Measurements from ENCODE around the gene RECK.

Gene RECK

GRCh38 chr9:36136272-36136893 is 99.7 kb downstream of the RECK start, which contains the start of gene GLIPR2:
TSS of gene GLIPR2 (plus strand) at chr9:36136733. CDS start at chr9:36136779, 46 bp downstream.
- peak within 1 kb of the TSS; percentile 87 for H2AFZ ChIP-seq (ENCODE audit: low read length)
- no peaks in the 10 kb centered on the region for H3K27me3 ChIP-seq (replicated peaks; ENCODE audit: insufficient read depth, low read length)
- H3F3A ChIP-seq (ENCODE audit: insufficient read depth, low read length): peaks cover 15% of the 10 kb centered on the region
- no peaks in the 10 kb centered on the region for H3K9me2 ChIP-seq (replicated peaks; ENCODE audit: insufficient read depth, low read length)
- H3K79me2 ChIP-seq (ENCODE audit: low read length): peaks cover 12% of the 10 kb centered on the region
- H3K9me3 ChIP-seq (replicated peaks; ENCODE audit: insufficient read depth, low read length): no peaks in the 10 kb centered on the region
- DNase-seq: peak; percentile 84
- H3K4me1 ChIP-seq (ENCODE audit: low read length): peaks cover 28% of the 10 kb centered on the region
- peak within 1 kb of the TSS; percentile 72 for H3K4me3 ChIP-seq (ENCODE audit: low read length)
- H3K36me3 ChIP-seq (replicated peaks; ENCODE audit: insufficient read depth, low read length): no peaks in the 10 kb centered on the region
- TF ChIP-seq EZH2phosphoT487 (IDR thresholded peaks at IDR 0.05; ENCODE audit: low read length): no peak
- TF ChIP-seq CTCF (IDR thresholded peaks at IDR 0.05; ENCODE audit: low read length): no peak; the same call in 1 of the 2 replicates
- TF ChIP-seq EZH2 (optimal IDR thresholded peaks at IDR 0.05; ENCODE audit: low read depth, low read length): no peak
- H3K27ac ChIP-seq (ENCODE audit: low read length): no peak within 1 kb of the TSS
- H3K9ac ChIP-seq (ENCODE audit: low read length): peak within 1 kb of the TSS; percentile 82
- no peaks in the 10 kb centered on the region for H4K20me1 ChIP-seq (ENCODE audit: insufficient read depth, low read length)
- peak within 1 kb of the TSS; percentile 96 for H3K4me2 ChIP-seq (ENCODE audit: low read depth, low read length)

GRCh38 chr9:36136894-36137391 is 100.2 kb downstream of the RECK start:
- peak overlapping the region; percentile 87 for H2AFZ ChIP-seq (ENCODE audit: low read length)
- H3K27ac ChIP-seq (ENCODE audit: low read length): no peak overlapping the region

GRCh38 chr9:36137392-36138004 is 100.8 kb downstream of the RECK start:
- H3K9ac ChIP-seq (ENCODE audit: low read length): peak overlapping the region; percentile 82
- no peaks in the 10 kb centered on the region for H3K27me3 ChIP-seq (replicated peaks; ENCODE audit: insufficient read depth, low read length)
- H3K4me3 ChIP-seq (ENCODE audit: low read length): peak overlapping the region; percentile 72
- peaks cover 20% of the 10 kb centered on the region for H3K79me2 ChIP-seq (ENCODE audit: low read length)
- peak overlapping the region; percentile 87 for H2AFZ ChIP-seq (ENCODE audit: low read length)
- peaks cover 15% of the 10 kb centered on the region for H3F3A ChIP-seq (ENCODE audit: insufficient read depth, low read length)
- no peak for DNase-seq
- peaks cover 34% of the 10 kb centered on the region for H3K4me1 ChIP-seq (ENCODE audit: low read length)
- H4K20me1 ChIP-seq (ENCODE audit: insufficient read depth, low read length): no peaks in the 10 kb centered on the region
- no peaks in the 10 kb centered on the region for H3K36me3 ChIP-seq (replicated peaks; ENCODE audit: insufficient read depth, low read length)
- no peak overlapping the region for H3K27ac ChIP-seq (ENCODE audit: low read length)
- no peak for TF ChIP-seq EZH2 (optimal IDR thresholded peaks at IDR 0.05; ENCODE audit: low read depth, low read length)
- TF ChIP-seq EZH2phosphoT487 (IDR thresholded peaks at IDR 0.05; ENCODE audit: low read length): no peak
- TF ChIP-seq CTCF (IDR thresholded peaks at IDR 0.05; ENCODE audit: low read length): no peak
- H3K9me2 ChIP-seq (replicated peaks; ENCODE audit: insufficient read depth, low read length): no peaks in the 10 kb centered on the region
- H3K9me3 ChIP-seq (replicated peaks; ENCODE audit: insufficient read depth, low read length): no peaks in the 10 kb centered on the region
- peak overlapping the region; percentile 96 for H3K4me2 ChIP-seq (ENCODE audit: low read depth, low read length)

More at GRCh38 chr9:36136894-36137391, 100.2 kb downstream of the RECK start:
- Histone ChIP-seq H3F3A (ENCODE audit: insufficient read depth, low read length) (peaks cover 15% of the 10 kb centered on the region), H3K79me2 (ENCODE audit: low read length) (peaks cover 16% of the 10 kb centered on the region), H3K9me2 (replicated peaks; ENCODE audit: insufficient read depth, low read length) (no peaks in the 10 kb centered on the region), H3K9me3 (replicated peaks; ENCODE audit: insufficient read depth, low read length) (no peaks in the 10 kb centered on the region), H4K20me1 (ENCODE audit: insufficient read depth, low read length) (no peaks in the 10 kb centered on the region), H3K27me3 (replicated peaks; ENCODE audit: insufficient read depth, low read length) (no peaks in the 10 kb centered on the region), H3K4me1 (ENCODE audit: low read length) (peaks cover 29% of the 10 kb centered on the region), H3K4me2 (ENCODE audit: low read depth, low read length) (peak overlapping the region; percentile 96), H3K36me3 (replicated peaks; ENCODE audit: insufficient read depth, low read length) (no peaks in the 10 kb centered on the region), H3K9ac (ENCODE audit: low read length) (peak overlapping the region; percentile 82), H3K4me3 (ENCODE audit: low read length) (peak overlapping the region; percentile 72)
- no peak for DNase-seq
- TF ChIP-seq EZH2phosphoT487 (IDR thresholded peaks at IDR 0.05; ENCODE audit: low read length) (no peak), EZH2 (optimal IDR thresholded peaks at IDR 0.05; ENCODE audit: low read depth, low read length) (no peak), CTCF (IDR thresholded peaks at IDR 0.05; ENCODE audit: low read length) (no peak)

All from MM.1S (cell line).